Testis (tissue), 3 donors: Measurements from ENCODE around the gene LRRTM3. TPM values are rescaled to one million over a fixed set of nuclear protein-coding genes. Genes with fewer than 3 reads are reported as not detected.

Source experiments
- DNase-seq: peaks from one replicate; pipeline ENCODE4 v3.0.0-alpha.2; 2019
- H3K27ac ChIP-seq, 2 donors: fragments of 200-600 bp; sonication (generic); one replicate each; pipeline ENCODE4 v1.5.1; 2019
- H3K27me3 ChIP-seq: fragments of 200-600 bp; sonication (generic); one replicate; pipeline ENCODE4 v1.5.1; 2019
- H3K36me3 ChIP-seq: fragments of 200-600 bp; sonication (generic); one replicate; pipeline ENCODE4 v1.5.1; 2017; ENCODE audit warnings: low read depth; ENCODE audit errors: missing control alignments
- H3K4me1 ChIP-seq: fragments of 200-600 bp; sonication (generic); one replicate; pipeline ENCODE4 v1.5.1; 2019
- H3K4me3 ChIP-seq, 2 donors: fragments of 200-600 bp; sonication (generic); one replicate each; pipeline ENCODE4 v1.5.1; 2017 to 2019
- H3K9me3 ChIP-seq: fragments of 200-600 bp; sonication (generic); one replicate; pipeline ENCODE4 v1.5.1; 2017
- POLR2A ChIP-seq: fragments of 450-650 bp; IDR thresholded peaks from one replicate; pipeline ENCODE4 v1.6.1; 2017; ENCODE audit warnings: antibody characterized with exemption, mild to moderate bottlenecking, moderate library complexity
- WGBS, 2 donors: methylation state at CpG; one replicate each; pipeline ENCODE4 v1.1.5; 2018; 5-methylcytosine and 5-hydroxymethylcytosine counted together
- intact Hi-C: fragments of 100-400 bp; cut with DNase I; formaldehyde crosslinking; loops from one replicate; pipeline ENCODE4 v1.15.1; 2023; ENCODE audit warnings: low total_unique reads
- polyA plus RNA-seq: library from polyadenylated mRNA; stranded (reverse); fragments of 350-450 nt; fragmentation: Illumina TruSeq; extraction: RNeasy Lipid Tissue Mini Kit (QIAGEN cat#74804); gene quantifications from one replicate; pipeline ENCODE4 v1.2.3, GENCODE V29; 2014; ENCODE audit warnings: low read depth, low replicate concordance; ENCODE audit not compliant: insufficient read depth
- total RNA-seq, 2 donors: library from RNA; depleted of rRNA; stranded (reverse); fragments of >200 nt; gene quantifications; one replicate each; pipeline ENCODE4 v1.2.3, GENCODE V29; 2016
- TF ChIP-seq, protein P1 (sequence below), 3 experiments: fragments of 450-650 bp in 2 of 3; fragments of 200-600 bp in 1 of 3; sonication (generic) in 1 of 3; IDR thresholded peaks; one replicate each; pipeline ENCODE4 v1.5.1; 2016 to 2019; ENCODE audit warnings: antibody characterized with exemption in 3 of 3, mild to moderate bottlenecking in 2 of 3, moderate library complexity in 1 of 3

Gene LRRTM3
- total and polyA plus RNA-seq, 3 donors from 2014 or later, result 0.94 to 14.0 (median 10.5) TPM

DNA sequence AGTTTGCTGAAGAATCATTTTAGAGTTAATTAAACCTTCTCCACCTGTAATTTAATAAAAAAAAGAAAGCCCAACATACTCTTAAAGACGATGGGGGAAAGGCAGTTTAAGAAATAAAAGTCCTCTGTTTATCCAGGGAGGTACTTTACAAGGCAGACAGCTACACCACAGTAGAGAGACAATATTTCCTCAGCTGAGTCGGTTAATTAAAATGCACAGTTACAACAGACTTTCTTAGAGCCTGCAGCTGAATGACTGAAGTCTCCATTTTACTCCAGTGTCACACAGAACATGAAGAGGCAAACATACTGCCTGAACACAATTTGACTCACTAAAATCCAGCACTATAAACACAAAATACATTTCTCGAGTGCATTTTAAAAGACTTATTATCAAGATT is 15.1 kb downstream of the LRRTM3 start:
- no peaks in the 10 kb centered on the region for H3K4me1 ChIP-seq
- H3K4me3 ChIP-seq, result no peak overlapping the region
- H3K36me3 ChIP-seq, result no peaks in the 10 kb centered on the region
- H3K27me3 ChIP-seq, result no peaks in the 10 kb centered on the region
- 30 to 42% methylated on average over 3 of the region's 3 CpGs for WGBS, 2 donors
- no peak for DNase-seq
- no peaks in the 10 kb centered on the region for H3K9me3 ChIP-seq
- no peak overlapping the region for H3K27ac ChIP-seq
- intact Hi-C loops, result no loop called here
- TF ChIP-seq, protein P1, sequence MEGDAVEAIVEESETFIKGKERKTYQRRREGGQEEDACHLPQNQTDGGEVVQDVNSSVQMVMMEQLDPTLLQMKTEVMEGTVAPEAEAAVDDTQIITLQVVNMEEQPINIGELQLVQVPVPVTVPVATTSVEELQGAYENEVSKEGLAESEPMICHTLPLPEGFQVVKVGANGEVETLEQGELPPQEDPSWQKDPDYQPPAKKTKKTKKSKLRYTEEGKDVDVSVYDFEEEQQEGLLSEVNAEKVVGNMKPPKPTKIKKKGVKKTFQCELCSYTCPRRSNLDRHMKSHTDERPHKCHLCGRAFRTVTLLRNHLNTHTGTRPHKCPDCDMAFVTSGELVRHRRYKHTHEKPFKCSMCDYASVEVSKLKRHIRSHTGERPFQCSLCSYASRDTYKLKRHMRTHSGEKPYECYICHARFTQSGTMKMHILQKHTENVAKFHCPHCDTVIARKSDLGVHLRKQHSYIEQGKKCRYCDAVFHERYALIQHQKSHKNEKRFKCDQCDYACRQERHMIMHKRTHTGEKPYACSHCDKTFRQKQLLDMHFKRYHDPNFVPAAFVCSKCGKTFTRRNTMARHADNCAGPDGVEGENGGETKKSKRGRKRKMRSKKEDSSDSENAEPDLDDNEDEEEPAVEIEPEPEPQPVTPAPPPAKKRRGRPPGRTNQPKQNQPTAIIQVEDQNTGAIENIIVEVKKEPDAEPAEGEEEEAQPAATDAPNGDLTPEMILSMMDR (IDR thresholded peaks at IDR 0.05), result no peak
- no peak for TF ChIP-seq POLR2A

DNA sequence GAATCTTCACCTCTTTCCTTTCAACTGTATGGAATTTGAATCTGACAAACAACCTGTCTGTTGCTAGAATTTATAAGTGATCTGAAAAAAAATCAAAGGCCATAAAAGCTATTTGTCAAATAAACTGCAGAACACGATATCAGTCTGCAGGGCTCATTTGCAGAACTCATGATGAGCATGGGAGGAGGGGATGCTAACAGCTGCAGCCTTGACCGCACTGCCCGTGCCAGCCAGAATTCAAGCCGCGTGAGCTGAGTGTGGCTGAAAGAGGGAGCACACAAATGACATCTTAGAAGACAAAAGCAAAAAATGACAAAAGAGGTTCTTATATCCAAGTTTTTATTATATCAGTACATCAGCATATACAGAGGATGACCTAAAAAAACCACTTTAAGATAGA is 15.7 kb downstream of the LRRTM3 start:
- H3K36me3 ChIP-seq, result no peaks in the 10 kb centered on the region
- 36 to 37% methylated on average over 5 of the region's 5 CpGs for WGBS, 2 donors
- no peak overlapping the region for H3K27ac ChIP-seq
- H3K4me1 ChIP-seq, result no peaks in the 10 kb centered on the region
- TF ChIP-seq, protein P1 (IDR thresholded peaks at IDR 0.05), result no peak
- TF ChIP-seq POLR2A, result no peak
- no peaks in the 10 kb centered on the region for H3K27me3 ChIP-seq
- intact Hi-C loops, result no loop called here
- H3K9me3 ChIP-seq, result no peaks in the 10 kb centered on the region
- no peak for DNase-seq
- no peak overlapping the region for H3K4me3 ChIP-seq

DNA sequence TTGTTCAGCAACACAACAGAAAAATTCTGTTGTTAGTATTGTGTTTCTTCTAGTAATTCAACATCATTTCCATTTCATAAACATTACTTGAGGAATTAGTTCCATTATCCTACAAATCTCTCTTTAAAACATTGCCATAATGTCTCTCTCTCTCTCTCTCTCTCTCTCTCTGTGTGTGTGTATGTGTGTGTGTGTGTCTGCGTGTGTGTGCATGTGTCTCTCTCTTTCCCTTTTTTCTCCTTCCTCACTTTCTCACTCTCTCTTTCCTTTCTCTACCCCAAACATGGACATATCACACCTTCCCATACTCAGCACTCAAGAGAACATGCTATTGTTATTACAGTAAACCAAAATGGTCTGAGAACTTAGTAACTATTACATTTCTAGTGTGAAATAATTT is 16.6 kb downstream of the LRRTM3 start:
- no peak for DNase-seq
- intact Hi-C loops, result no loop called here
- H3K4me3 ChIP-seq, result no peak overlapping the region
- no peak overlapping the region for H3K27ac ChIP-seq
- no peak for TF ChIP-seq POLR2A
- TF ChIP-seq, protein P1 (IDR thresholded peaks at IDR 0.05), result no peak
- 87 to 90% methylated on average over 1 of the region's 1 CpG for WGBS, 2 donors
- H3K4me1 ChIP-seq, result no peaks in the 10 kb centered on the region
- no peaks in the 10 kb centered on the region for H3K9me3 ChIP-seq
- H3K36me3 ChIP-seq, result no peaks in the 10 kb centered on the region
- no peaks in the 10 kb centered on the region for H3K27me3 ChIP-seq

DNA sequence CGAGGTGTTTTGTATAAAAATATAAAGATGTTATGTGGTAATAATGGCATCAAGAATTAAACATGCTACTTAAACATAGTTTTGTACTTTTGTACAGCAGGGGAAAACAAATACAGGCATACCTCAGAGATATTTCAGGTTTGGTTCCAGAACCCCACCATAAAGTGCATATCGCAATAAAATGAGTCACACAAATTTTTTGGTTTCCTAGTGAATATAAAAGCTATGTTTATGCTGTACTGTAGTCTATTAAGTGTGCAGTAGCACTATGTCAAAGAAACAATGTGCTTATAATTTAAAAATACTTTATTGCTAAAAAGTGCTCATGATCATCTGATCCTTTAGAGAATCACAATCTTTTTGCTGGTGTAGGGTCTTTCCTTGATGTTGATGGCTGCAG is 17.8 kb downstream of the LRRTM3 start:
- Histone ChIP-seq H3K4me3 (no peak overlapping the region), H3K36me3 (no peaks in the 10 kb centered on the region), H3K4me1 (no peaks in the 10 kb centered on the region), H3K9me3 (no peaks in the 10 kb centered on the region), H3K27ac (no peak overlapping the region), H3K27me3 (no peaks in the 10 kb centered on the region)
- TF ChIP-seq, protein P1 (IDR thresholded peaks at IDR 0.05), result no peak
- no peak for TF ChIP-seq POLR2A
- no peak for DNase-seq
- intact Hi-C loops, result no loop called here
- WGBS, 2 donors, result 67 to 95% methylated on average over 2 of the region's 2 CpGs

DNA sequence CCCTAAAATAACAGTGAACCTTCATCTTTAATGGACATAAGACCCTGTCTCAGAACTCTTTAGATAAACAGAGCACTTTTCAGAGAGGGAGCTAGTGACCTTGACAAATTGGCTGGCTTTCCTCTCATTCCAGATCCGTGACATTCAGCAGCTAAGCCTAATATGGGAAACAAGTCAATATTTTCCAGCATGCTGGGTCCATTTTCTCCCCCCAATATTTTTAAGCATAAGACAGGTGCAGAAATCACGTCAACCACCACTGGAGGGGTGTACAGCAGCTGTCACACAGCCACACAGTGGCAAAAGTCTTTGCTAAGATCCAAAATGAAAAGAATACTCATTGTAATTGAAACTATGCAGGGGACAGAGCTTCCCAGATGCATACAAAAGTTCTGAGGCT is 26.1 kb downstream of the LRRTM3 start:
- H3K27ac ChIP-seq, result no peak overlapping the region
- no peak for TF ChIP-seq POLR2A
- TF ChIP-seq, protein P1 (IDR thresholded peaks at IDR 0.05), result no peak
- H3K27me3 ChIP-seq, result no peaks in the 10 kb centered on the region
- intact Hi-C loops, result no loop called here
- H3K4me3 ChIP-seq, result no peak overlapping the region
- H3K4me1 ChIP-seq, result no peaks in the 10 kb centered on the region
- no peak for DNase-seq
- 38 to 42% methylated on average over 2 of the region's 2 CpGs for WGBS, 2 donors
- no peaks in the 10 kb centered on the region for H3K9me3 ChIP-seq
- no peaks in the 10 kb centered on the region for H3K36me3 ChIP-seq
